Lung (tissue), 12 donors: ENCODE measurements around the gene LGR5. TPM values are rescaled to one million over a fixed set of nuclear protein-coding genes. Genes with fewer than 3 reads are reported as not detected.

Experiments used
- ATAC-seq: fragments of 200-7000 bp; cut with Tn5 transposase; one replicate; pipeline ENCODE4 v1.9.1; 2020; ENCODE audit warnings: moderate number of reproducible peaks; ENCODE audit not compliant: insufficient read depth, low FRiP score
- DNase-seq, 3 donors: peaks; one replicate each; pipeline ENCODE4 v3.0.0-alpha.2; 2013 to 2017
- H3K27ac ChIP-seq, 2 donors: one replicate each; pipeline ENCODE4 v1.5.1; 2013; ENCODE audit warnings: mild to moderate bottlenecking in 2 of 2, moderate library complexity in 2 of 2, control low read depth in 1 of 2, inconsistent platforms in 1 of 2, low read depth in 1 of 2, low read length in 1 of 2
- H3K27me3 ChIP-seq, 3 donors: one replicate each; pipeline ENCODE4 v1.5.1; 2013; ENCODE audit warnings: low read length in 2 of 3; ENCODE audit not compliant: control insufficient read depth in 3 of 3, insufficient read depth in 3 of 3
- H3K36me3 ChIP-seq, 4 donors: one replicate each; pipeline ENCODE4 v1.5.1; 2013; ENCODE audit warnings: low read length in 4 of 4, mild to moderate bottlenecking in 1 of 4, moderate library complexity in 1 of 4; ENCODE audit not compliant: control insufficient read depth in 4 of 4, insufficient read depth in 4 of 4
- H3K4me1 ChIP-seq, 5 donors: one replicate each; pipeline ENCODE4 v1.5.1; 2013; ENCODE audit warnings: low read length in 5 of 5, mild to moderate bottlenecking in 2 of 5, moderate library complexity in 1 of 5; ENCODE audit not compliant: control insufficient read depth in 5 of 5, insufficient read depth in 5 of 5
- H3K4me3 ChIP-seq: one replicate; pipeline ENCODE4 v1.5.1; 2013; ENCODE audit warnings: mild to moderate bottlenecking, control low read depth, moderate library complexity
- H3K9ac ChIP-seq, 2 donors: one replicate each; pipeline ENCODE4 v1.5.1; 2013; ENCODE audit warnings: low read length in 2 of 2, control low read depth in 1 of 2; ENCODE audit not compliant: insufficient read depth in 1 of 2
- H3K9me3 ChIP-seq, 4 donors: one replicate each; pipeline ENCODE4 v1.5.1; 2013; ENCODE audit warnings: low read length in 3 of 4, mild to moderate bottlenecking in 1 of 4, moderate library complexity in 1 of 4; ENCODE audit not compliant: control insufficient read depth in 4 of 4, insufficient read depth in 3 of 4
- WGBS, 2 donors: extraction: QIAGEN DNeasy Blood & Tissue Kit; methylation state at CpG; one replicate each; pipeline ENCODE4 v1.1.7; 2013; 5-methylcytosine and 5-hydroxymethylcytosine counted together
- polyA plus RNA-seq, 2 donors: library from polyadenylated mRNA; stranded (reverse); fragments of 200-250 nt; gene quantifications; one replicate each; pipeline ENCODE4 v1.2.1, GENCODE V29; 2013
- total RNA-seq, 2 donors: library from RNA; depleted of rRNA in 1 of 2; stranded (reverse); fragments of >200 nt in 1 of 2; gene quantifications; one replicate each; pipeline ENCODE4 v1.2.1, GENCODE V29; 2014 to 2021
- TF ChIP-seq, protein P1 (sequence below): IDR thresholded peaks from 2 replicates; pipeline ENCODE4 v1.5.1; 2012; ENCODE audit warnings: mild to moderate bottlenecking; ENCODE audit errors: control extremely low read depth, extremely low read depth
- donor health status: control.
- donor health status: control.
- donor health status: Bipolar disorder and iron deficiency.
- donor health status: healthy.
- donor health status: DM: yes; HTN: yes; CAD: no.

LGR5 gene
- total and polyA plus RNA-seq, 4 donors = 0.06 to 1.4 (median 0.21) TPM

GRCh38 chr12:71591601-71592000 is 152.0 kb downstream of the LGR5 start:
- no peaks in the 10 kb centered on the region for H3K36me3 ChIP-seq
- no peak overlapping the region for H3K9ac ChIP-seq
- no peak overlapping the region for H3K27ac ChIP-seq
- H3K9me3 ChIP-seq = peaks cover 0 to 3% (median under 1%) of the 10 kb centered on the region in 4 donors
- DNase-seq (no peak), ATAC-seq (no peak)
- peaks cover 0 to 2% (median 0%) of the 10 kb centered on the region in 3 donors for H3K27me3 ChIP-seq
- H3K4me1 ChIP-seq = peaks cover 0 to 4% (median 0%) of the 10 kb centered on the region in 5 donors
- no peak overlapping the region for H3K4me3 ChIP-seq
- TF ChIP-seq, protein P1, sequence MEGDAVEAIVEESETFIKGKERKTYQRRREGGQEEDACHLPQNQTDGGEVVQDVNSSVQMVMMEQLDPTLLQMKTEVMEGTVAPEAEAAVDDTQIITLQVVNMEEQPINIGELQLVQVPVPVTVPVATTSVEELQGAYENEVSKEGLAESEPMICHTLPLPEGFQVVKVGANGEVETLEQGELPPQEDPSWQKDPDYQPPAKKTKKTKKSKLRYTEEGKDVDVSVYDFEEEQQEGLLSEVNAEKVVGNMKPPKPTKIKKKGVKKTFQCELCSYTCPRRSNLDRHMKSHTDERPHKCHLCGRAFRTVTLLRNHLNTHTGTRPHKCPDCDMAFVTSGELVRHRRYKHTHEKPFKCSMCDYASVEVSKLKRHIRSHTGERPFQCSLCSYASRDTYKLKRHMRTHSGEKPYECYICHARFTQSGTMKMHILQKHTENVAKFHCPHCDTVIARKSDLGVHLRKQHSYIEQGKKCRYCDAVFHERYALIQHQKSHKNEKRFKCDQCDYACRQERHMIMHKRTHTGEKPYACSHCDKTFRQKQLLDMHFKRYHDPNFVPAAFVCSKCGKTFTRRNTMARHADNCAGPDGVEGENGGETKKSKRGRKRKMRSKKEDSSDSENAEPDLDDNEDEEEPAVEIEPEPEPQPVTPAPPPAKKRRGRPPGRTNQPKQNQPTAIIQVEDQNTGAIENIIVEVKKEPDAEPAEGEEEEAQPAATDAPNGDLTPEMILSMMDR = no peak
- WGBS, 2 donors = 56 to 65% methylated on average over 2 of the region's 2 CpGs

DNA sequence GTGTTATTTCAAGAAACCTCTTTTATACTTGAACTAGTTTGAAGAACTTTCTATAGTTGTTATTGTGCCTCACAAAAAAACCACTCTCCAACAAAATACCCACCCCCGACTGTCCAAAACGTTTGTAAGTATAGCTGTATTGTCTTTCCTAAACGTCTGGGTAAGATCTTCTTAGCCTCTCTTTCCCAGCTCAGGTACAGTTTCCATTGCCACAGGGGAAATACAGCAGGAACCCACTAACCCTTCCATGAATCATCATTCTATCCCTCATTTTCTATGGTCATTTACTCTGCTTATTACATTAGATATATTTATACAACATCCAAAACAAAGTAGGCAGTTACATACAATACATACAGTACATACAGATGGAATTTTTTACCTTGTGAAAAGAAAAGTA is 153.2 kb downstream of the LGR5 start:
- 65 to 74% methylated on average over 3 of the region's 3 CpGs for WGBS, 2 donors
- Histone ChIP-seq H3K27me3 (peaks cover 0 to 2% (median 0%) of the 10 kb centered on the region in 3 donors), H3K9ac (no peak overlapping the region)

GRCh38 chr12:71594214-71594948 is 154.8 kb downstream of the LGR5 start:
- ATAC-seq = no peak

More for the DNA sequence above, 153.2 kb downstream of the LGR5 start:
- H3K27ac ChIP-seq = no peak overlapping the region
- no peak for ATAC-seq
- peaks cover 0 to 4% (median 0%) of the 10 kb centered on the region in 5 donors for H3K4me1 ChIP-seq
- DNase-seq = no peak
- TF ChIP-seq, protein P1 = no peak
- H3K36me3 ChIP-seq = no peaks in the 10 kb centered on the region
- peaks cover 0 to 3% (median under 1%) of the 10 kb centered on the region in 4 donors for H3K9me3 ChIP-seq
- no peak overlapping the region for H3K4me3 ChIP-seq

More at GRCh38 chr12:71594214-71594948, 154.8 kb downstream of the LGR5 start:
- H3K9ac ChIP-seq = no peak overlapping the region
- H3K4me1 ChIP-seq = peaks cover 0 to 4% (median 0%) of the 10 kb centered on the region in 5 donors
- TF ChIP-seq, protein P1 = no peak
- H3K27ac ChIP-seq = no peak overlapping the region
- H3K27me3 ChIP-seq = peaks cover 0 to 6% (median 2%) of the 10 kb centered on the region in 3 donors
- no peaks in the 10 kb centered on the region for H3K36me3 ChIP-seq
- WGBS, 2 donors = 58 to 76% methylated on average over 5 of the region's 5 CpGs
- no peak overlapping the region for H3K4me3 ChIP-seq
- peak in 2 of 3 donors; percentile 19 to 23 for DNase-seq
- H3K9me3 ChIP-seq = peaks cover 0 to 3% (median 1%) of the 10 kb centered on the region in 4 donors
